GM21825 (cell line): Measurements from ENCODE around the gene PDSS2.
"Not testable (repeated sequence)": the region's sequence is repeated elsewhere in the genome, so short reads cannot be mapped to it uniquely, and the experiment has no call there.

ENCODE experiments used
- ATAC-seq: cut with Tn5 transposase; IDR thresholded peaks from one replicate; pipeline ENCODE4 v1.9.1; 2021; ENCODE audit warnings: mild to moderate bottlenecking, moderate library complexity; ENCODE audit not compliant: unreplicated experiment

The PDSS2 gene

GRCh38 chr6:107475360-107475759 lies 16.0 kb upstream of the PDSS2 start:
- ATAC-seq, result not testable (repeated sequence)

GRCh38 chr6:107473660-107474059 lies 14.3 kb upstream of the PDSS2 start:
- ATAC-seq, result no peak

DNA sequence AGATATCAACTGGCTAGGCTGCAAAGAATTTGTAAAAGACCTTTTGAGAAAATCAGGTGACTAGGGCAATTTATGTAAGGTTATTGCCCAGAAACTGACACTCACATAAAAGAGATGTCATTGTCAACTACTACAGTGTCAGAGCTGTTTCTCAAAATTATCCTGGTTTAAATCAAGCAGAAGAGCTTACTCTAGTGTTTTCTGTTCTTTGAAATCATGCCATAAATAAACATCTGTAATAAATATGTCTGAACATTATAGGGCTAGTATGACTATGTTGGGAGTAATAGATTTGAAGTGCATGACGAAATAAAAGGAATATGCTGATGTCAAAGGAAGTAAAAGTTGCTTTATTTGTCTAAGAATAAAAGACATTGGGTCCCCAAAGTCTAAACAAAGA lies 11.0 kb upstream of the PDSS2 start:
- no peak for ATAC-seq

- ATAC-seq, result no peak
Observed at GRCh38 chr6:107466062-107466461, 6.7 kb upstream of the PDSS2 start.

DNA sequence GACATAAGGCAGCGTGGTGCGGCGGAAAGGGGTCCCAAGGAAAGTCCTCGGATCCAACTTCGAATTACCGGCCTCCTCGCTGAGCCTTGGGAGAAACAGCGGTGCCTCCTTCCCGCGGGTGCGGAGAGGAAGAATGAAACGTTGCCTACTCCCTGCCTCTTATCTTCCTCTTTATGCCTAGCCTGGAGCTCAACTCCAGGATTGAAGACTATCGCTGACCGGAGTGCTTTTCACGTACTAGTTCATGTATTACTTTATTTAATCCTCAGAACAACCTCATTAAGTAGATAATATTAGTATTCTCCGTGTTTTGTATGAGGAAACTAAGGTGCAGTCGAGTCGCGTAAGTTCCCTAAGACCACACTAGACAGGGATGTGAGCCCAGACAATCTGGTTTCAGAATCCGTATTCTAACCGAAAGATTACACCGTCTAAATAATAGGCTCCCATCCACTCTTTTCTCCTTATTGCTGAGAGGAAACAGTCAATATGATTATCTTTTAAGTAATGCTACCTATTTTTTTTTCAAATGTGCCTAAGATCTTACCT lies 793 bp upstream of the PDSS2 start:
- ATAC-seq, result no peak

DNA sequence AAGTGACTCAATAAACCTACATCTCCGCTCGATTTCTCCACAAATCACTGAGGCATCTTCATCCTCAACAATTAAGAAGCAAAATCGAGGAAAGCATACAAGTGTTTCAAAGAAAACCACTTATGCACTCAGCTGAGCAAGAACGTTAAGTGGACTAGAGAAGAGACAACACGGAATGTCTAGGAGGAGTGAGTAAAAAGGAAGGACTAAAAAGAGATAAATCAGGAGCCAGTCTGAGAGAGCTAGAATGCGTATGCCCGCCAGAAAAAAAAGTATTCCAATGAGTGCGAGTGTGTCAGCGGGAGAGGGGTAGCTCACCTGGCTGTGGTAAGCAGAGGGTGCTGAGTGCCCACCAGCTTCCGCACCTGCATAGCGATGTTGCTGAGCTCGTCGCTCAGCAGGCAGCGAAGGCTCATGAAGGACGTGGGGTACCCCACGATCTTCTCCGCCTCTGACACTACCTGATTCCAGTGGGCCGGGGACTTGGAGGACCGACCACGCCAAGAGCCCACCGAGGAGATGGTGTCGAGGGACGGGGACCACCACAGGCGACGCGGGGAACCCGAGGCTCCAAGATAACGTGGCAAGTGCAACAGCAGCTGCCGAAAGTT lies 587 bp downstream of the PDSS2 start:
- peak; percentile 26 for ATAC-seq

GRCh38 chr6:107448776-107449175 lies 10.6 kb downstream of the PDSS2 start:
- ATAC-seq, result no peak

DNA sequence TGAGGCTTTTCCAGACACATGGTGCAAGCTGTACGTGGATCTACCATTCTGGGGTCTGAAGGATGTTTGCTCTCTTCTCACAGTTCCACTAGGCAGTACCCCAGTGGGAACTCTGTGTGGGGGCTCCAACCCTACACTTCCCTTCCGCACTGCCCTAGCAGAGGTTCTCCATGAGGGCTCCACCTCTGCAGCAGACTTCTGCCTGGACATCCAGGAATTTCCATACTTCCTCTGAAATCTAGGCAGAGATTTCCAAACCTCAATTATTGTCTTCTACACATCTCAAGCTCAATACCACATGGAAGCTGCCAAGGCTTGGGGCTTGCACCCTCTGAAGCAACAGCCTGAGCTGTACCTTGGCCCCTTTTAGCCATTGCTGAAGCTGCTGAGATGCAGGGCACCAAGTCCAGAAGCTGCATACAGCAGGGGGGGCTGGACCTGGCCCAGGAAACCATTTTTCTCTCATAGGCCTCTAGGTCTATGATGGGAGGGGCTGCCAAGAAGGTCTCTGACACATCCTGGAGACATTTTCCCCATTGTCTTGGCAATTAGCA lies 11.6 kb downstream of the PDSS2 start:
- ATAC-seq, result no peak

DNA sequence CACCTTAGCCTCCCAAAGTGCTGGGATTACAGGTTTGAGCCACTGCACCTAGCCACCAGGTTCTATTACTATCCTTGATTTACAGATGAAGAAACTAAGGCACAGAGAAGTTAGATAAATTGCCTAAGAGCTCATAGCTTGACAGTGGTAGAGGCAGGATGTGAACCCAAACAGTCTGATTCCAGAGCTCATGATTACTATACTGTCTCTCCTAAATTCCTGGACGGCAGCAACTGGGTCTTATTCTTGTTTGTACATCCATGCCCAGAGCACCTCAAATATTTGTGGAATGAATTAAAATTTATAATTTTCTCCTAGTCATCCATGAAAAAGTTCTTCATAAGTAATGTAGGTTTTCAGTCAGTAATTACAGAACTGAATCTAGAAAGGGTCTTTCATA lies 15.1 kb downstream of the PDSS2 start:
- ATAC-seq, result no peak

DNA sequence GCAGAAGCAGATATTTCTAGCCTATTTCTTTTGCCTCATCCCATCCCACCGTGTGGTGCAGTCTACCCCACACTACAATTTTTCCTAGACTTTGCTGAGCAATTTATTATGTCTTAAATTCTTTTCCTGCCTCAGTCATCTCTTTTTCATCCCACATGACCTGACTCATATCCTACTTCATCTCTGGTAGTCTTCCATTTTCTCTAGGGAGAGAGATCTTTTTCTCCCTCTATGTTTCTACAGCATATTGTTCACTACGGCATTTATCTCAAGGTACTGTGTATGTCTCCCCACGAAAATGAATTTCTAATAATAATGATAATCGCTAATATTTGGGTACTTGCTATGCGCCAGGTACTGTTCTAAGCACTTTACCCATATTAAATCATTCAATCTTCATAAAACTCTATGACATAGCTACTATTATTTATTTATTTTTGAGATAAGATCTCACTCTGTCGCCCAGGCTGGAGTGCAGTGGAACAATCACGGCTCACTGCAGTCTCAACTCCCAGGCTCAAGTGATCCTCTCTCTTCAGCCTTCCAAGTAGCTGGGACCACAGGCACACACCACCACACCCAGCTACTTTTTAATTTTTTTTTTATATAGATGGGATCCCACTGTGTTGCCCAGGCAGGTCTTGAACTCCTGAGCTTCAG lies 15.6 kb downstream of the PDSS2 start:
- no peak for ATAC-seq

GRCh38 chr6:107442938-107443607 lies 16.3 kb downstream of the PDSS2 start:
- ATAC-seq, result no peak

DNA sequence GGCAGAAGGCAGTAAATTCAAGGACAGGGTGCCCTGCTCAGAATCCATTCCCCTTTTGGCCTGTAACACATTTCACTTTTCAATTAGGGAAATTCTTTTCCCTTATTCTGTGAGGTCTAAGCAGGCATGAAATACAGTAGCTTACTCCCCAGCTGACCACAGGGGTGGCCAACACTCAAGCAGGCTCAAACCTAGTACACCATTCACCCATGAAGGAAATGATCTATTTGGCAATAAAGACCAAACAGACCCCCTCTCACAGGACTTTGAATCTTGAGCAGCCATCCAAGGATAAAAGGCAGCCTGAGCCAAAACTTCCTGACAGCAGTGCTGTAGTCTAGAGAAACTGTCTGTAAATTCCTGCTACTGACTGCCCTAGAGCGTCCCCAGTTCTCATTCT lies 17.7 kb downstream of the PDSS2 start:
- ATAC-seq, result no peak

GRCh38 chr6:107440936-107441335 lies 18.4 kb downstream of the PDSS2 start:
- ATAC-seq, result no peak

GRCh38 chr6:107439406-107439805 lies 20.0 kb downstream of the PDSS2 start:
- no peak for ATAC-seq

GRCh38 chr6:107437691-107438090 lies 21.7 kb downstream of the PDSS2 start:
- no peak for ATAC-seq

GRCh38 chr6:107436881-107437280 lies 22.5 kb downstream of the PDSS2 start:
- no peak for ATAC-seq

DNA sequence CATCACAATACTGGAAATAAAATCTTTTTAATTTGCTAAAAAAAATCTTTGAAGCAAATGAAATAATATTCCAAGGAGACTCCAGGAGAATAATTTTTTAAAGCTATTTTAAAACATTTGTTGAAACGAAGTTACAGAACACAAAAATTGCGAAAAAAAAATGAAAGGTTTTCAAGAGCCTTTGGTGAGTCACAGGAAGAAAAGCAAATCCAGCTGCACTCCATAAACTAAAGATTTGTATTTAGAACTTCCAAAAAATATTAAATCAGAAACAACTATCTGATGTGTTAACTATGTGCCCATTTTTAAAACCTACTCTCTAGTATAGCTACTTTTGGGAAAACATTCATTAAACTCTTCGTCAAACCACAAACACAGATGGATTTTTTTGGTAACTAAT lies 23.6 kb downstream of the PDSS2 start:
- no peak for ATAC-seq

DNA sequence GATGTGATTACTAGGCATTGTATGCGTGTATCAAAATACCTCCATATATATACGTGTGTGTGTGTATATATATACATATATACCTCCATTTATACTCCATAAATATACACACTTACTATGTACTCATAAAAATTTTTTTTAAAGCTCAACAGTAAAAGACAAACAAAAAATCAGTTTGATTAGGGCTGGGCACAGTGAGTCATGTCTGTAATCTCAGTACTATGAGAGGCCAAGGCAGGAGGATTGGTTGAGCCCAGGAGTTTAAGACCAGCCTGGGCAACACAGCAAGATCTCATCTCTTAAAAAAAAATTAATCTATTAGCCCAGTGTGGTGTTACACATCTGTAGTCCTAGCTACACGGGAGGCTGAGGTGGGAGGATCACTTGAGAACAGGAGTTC lies 24.6 kb downstream of the PDSS2 start:
- no peak for ATAC-seq

DNA sequence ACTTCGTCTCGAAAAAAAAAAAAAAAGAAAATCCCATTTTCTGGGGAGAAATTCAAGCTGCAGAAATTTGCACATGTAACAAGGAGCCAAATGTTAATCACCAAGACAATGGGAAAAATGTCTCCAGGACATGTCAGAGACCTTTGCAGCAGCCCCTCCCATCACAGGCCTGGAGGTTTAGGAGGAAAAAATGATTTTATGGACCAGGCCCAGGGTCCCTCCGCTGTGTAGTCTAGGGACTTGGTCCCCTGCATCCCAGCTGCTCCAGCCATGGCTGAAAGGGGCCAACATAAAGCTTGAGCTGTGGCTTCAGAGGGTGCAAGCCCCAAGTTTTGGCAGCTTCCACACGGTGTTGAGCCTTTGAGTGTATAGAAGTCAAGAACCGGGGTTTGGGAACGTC lies 33.4 kb downstream of the PDSS2 start:
- ATAC-seq, result not testable (repeated sequence)

- ATAC-seq, result no peak
Observed at GRCh38 chr6:107423474-107423990, 35.8 kb downstream of the PDSS2 start.

DNA sequence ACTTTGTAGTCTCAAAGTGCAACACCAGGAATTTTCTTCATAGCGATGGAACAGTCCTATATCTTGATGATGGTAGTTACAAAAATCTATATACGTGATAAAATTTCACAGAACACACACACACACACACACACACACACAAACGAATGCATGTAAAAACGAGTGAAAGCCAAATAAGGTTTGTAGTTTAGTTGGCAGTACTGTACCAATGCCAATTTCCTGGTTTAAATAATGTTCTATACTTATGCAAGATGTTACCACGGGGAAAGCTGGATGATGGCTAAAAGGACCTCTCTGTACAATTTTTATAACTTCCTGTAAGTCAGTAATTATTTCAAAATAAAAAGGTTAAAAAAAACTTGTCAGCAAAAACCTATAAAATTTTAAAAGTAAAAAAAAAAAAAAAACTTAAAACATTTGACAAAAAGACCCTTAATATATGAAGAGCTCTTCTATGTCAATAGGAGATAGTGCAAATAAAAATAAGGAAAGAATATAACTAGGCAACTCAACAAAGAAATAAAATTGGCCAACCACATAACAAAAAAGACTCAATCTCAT lies 37.6 kb downstream of the PDSS2 start:
- no peak for ATAC-seq
